ENCODE measurements around the gene LPAR6. TPM values are rescaled to one million over a fixed set of nuclear protein-coding genes. Genes with fewer than 3 reads are reported as not detected.

Gene LPAR6
- total RNA-seq, 1 experiment from 2014 or later: 16.4 TPM

GRCh38 chr13:48403913-48404312, 9.0 kb downstream of the LPAR6 start:
- no peak for DNase-seq
- CTCF ChIA-PET: no interaction called here
- no peaks in the 10 kb centered on the region for H3K27me3 Mint-ChIP-seq (ENCODE audit: unreplicated experiment)
- H3K27ac Mint-ChIP-seq (ENCODE audit: unreplicated experiment): no peak overlapping the region
- no peaks in the 10 kb centered on the region for H3K9me3 Mint-ChIP-seq (ENCODE audit: low read depth, unreplicated experiment)
- intact Hi-C loops (cut with micrococcal nuclease; ENCODE audit: unreplicated experiment): no loop called here
- no TSS peak for BruUV-seq (replicated peaks)
- peaks cover 29% of the 10 kb centered on the region for H3K4me1 Mint-ChIP-seq (ENCODE audit: low read depth, unreplicated experiment)
- H3K36me3 Mint-ChIP-seq (ENCODE audit: insufficient read depth, unreplicated experiment): peaks cover 12% of the 10 kb centered on the region
- no peak overlapping the region for H3K4me3 Mint-ChIP-seq (ENCODE audit: low read depth, unreplicated experiment)
- TF ChIP-seq CTCF (IDR thresholded peaks at IDR 0.05; ENCODE audit: unreplicated experiment): no peak

- H3K9me3 Mint-ChIP-seq (ENCODE audit: low read depth, unreplicated experiment): no peaks in the 10 kb centered on the region
- H3K4me1 Mint-ChIP-seq (ENCODE audit: low read depth, unreplicated experiment): peaks cover 29% of the 10 kb centered on the region
- intact Hi-C loops (cut with micrococcal nuclease; ENCODE audit: unreplicated experiment): no loop called here
- DNase-seq: no peak
- peaks cover 5% of the 10 kb centered on the region for H3K36me3 Mint-ChIP-seq (ENCODE audit: insufficient read depth, unreplicated experiment)
- no peaks in the 10 kb centered on the region for H3K27me3 Mint-ChIP-seq (ENCODE audit: unreplicated experiment)
- no peak overlapping the region for H3K27ac Mint-ChIP-seq (ENCODE audit: unreplicated experiment)
- no TSS peak for BruUV-seq (replicated peaks)
- no peak overlapping the region for H3K4me3 Mint-ChIP-seq (ENCODE audit: low read depth, unreplicated experiment)
- TF ChIP-seq CTCF (IDR thresholded peaks at IDR 0.05; ENCODE audit: unreplicated experiment): no peak
- CTCF ChIA-PET: no interaction called here
Measured at GRCh38 chr13:48403151-48403631, 9.7 kb downstream of the LPAR6 start.

- TF ChIP-seq CTCF (IDR thresholded peaks at IDR 0.05; ENCODE audit: unreplicated experiment): no peak
- Mint-ChIP-seq H3K27ac (ENCODE audit: unreplicated experiment) (no peak overlapping the region), H3K9me3 (ENCODE audit: low read depth, unreplicated experiment) (no peaks in the 10 kb centered on the region)
Measured at GRCh38 chr13:48402325-48402932, 10.5 kb downstream of the LPAR6 start.

GRCh38 chr13:48401480-48401879, 11.4 kb downstream of the LPAR6 start:
- Mint-ChIP-seq H3K4me1 (ENCODE audit: low read depth, unreplicated experiment) (peaks cover 29% of the 10 kb centered on the region), H3K4me3 (ENCODE audit: low read depth, unreplicated experiment) (no peak overlapping the region)

More at GRCh38 chr13:48402325-48402932, 10.5 kb downstream of the LPAR6 start:
- intact Hi-C loops (cut with micrococcal nuclease; ENCODE audit: unreplicated experiment): no loop called here
- no peak for DNase-seq
- Mint-ChIP-seq H3K4me3 (ENCODE audit: low read depth, unreplicated experiment) (no peak overlapping the region), H3K27me3 (ENCODE audit: unreplicated experiment) (no peaks in the 10 kb centered on the region), H3K36me3 (ENCODE audit: insufficient read depth, unreplicated experiment) (peaks cover 4% of the 10 kb centered on the region), H3K4me1 (ENCODE audit: low read depth, unreplicated experiment) (peaks cover 29% of the 10 kb centered on the region)
- BruUV-seq (replicated peaks): no TSS peak
- CTCF ChIA-PET: no interaction called here

More at GRCh38 chr13:48401480-48401879, 11.4 kb downstream of the LPAR6 start:
- CTCF ChIA-PET: interaction anchor here (1.0 kb wide), 1 partner anchor 179 kb away, joined by 6 read pairs; no protein-coding TSS in a partner anchor
- Mint-ChIP-seq H3K9me3 (ENCODE audit: low read depth, unreplicated experiment) (no peaks in the 10 kb centered on the region), H3K27ac (ENCODE audit: unreplicated experiment) (no peak overlapping the region), H3K27me3 (ENCODE audit: unreplicated experiment) (no peaks in the 10 kb centered on the region), H3K36me3 (ENCODE audit: insufficient read depth, unreplicated experiment) (peaks cover 4% of the 10 kb centered on the region)
- BruUV-seq (replicated peaks): no TSS peak
- intact Hi-C loops (cut with micrococcal nuclease; ENCODE audit: unreplicated experiment): no loop called here
- no peak for DNase-seq
- no peak for TF ChIP-seq CTCF (IDR thresholded peaks at IDR 0.05; ENCODE audit: unreplicated experiment)

Measured in Calu3 (cell line).